Hepatocyte (in vitro differentiated cells): ENCODE results near the gene FBXL2. TPM values are rescaled to one million over a fixed set of nuclear protein-coding genes. Genes with fewer than 3 reads are reported as not detected.

Experiments used
- DNase-seq: peaks from one replicate; pipeline ENCODE4 v3.0.0-alpha.2; 2016; ENCODE audit warnings: low spot score
- H2AFZ ChIP-seq: fragments of 200-600 bp; sonication (generic); 2 replicates; pipeline ENCODE4 v1.6.0; 2016; ENCODE audit warnings: antibody characterized with exemption, mild to moderate bottlenecking
- H3K27ac ChIP-seq: fragments of 200-600 bp; sonication (generic); 2 replicates; pipeline ENCODE4 v1.5.1; 2016; ENCODE audit warnings: mild to moderate bottlenecking
- H3K27me3 ChIP-seq: fragments of 200-600 bp; sonication (generic); 2 replicates; pipeline ENCODE4 v1.6.1; 2016
- H3K36me3 ChIP-seq: fragments of 200-600 bp; sonication (generic); replicated peaks from 2 replicates; pipeline ENCODE4 v1.5.1; 2016; ENCODE audit warnings: low read depth; ENCODE audit not compliant: insufficient read depth
- H3K4me1 ChIP-seq: fragments of 200-600 bp; sonication (generic); 2 replicates; pipeline ENCODE4 v1.5.1; 2016; ENCODE audit warnings: mild to moderate bottlenecking, moderate library complexity; ENCODE audit not compliant: insufficient read depth
- H3K4me2 ChIP-seq: fragments of 200-600 bp; sonication (generic); 2 replicates; pipeline ENCODE4 v1.6.0; 2016
- H3K4me3 ChIP-seq: fragments of 200-600 bp; sonication (generic); 2 replicates; pipeline ENCODE4 v1.5.1; 2016; ENCODE audit warnings: mild to moderate bottlenecking
- H3K79me2 ChIP-seq: fragments of 200-600 bp; sonication (generic); 2 replicates; pipeline ENCODE4 v1.6.0; 2017; ENCODE audit warnings: mild to moderate bottlenecking
- H3K9me2 ChIP-seq: fragments of 200-600 bp; sonication (generic); replicated peaks from 2 replicates; pipeline ENCODE4 v1.6.0; 2017; ENCODE audit warnings: mild to moderate bottlenecking; ENCODE audit not compliant: insufficient read depth
- H3K9me3 ChIP-seq: fragments of 200-600 bp; sonication (generic); 2 replicates; pipeline ENCODE4 v1.5.1; 2016; ENCODE audit warnings: low read depth, mild to moderate bottlenecking
- H4K20me1 ChIP-seq: fragments of 200-600 bp; sonication (generic); 2 replicates; pipeline ENCODE4 v1.6.0; 2016; ENCODE audit warnings: mild to moderate bottlenecking; ENCODE audit not compliant: insufficient read depth, poor library complexity, severe bottlenecking
- EZH2 ChIP-seq: fragments of 200-600 bp; sonication (generic); IDR thresholded peaks from 2 replicates; pipeline ENCODE4 v1.6.1; 2016; ENCODE audit warnings: antibody characterized with exemption, mild to moderate bottlenecking, borderline replicate concordance
- EZH2phosphoT487 ChIP-seq: fragments of 200-600 bp; sonication (generic); IDR thresholded peaks from one replicate; pipeline ENCODE4 v1.6.1; 2018; ENCODE audit warnings: antibody characterized with exemption, mild to moderate bottlenecking, low read depth, moderate library complexity; ENCODE audit not compliant: unreplicated experiment, severe bottlenecking
- WGBS: methylation state at CpG from one replicate; pipeline ENCODE4 v1.1.6; 2016; ENCODE audit warnings: low lambda C conversion rate; ENCODE audit errors: missing lambda C conversion rate; 5-methylcytosine and 5-hydroxymethylcytosine counted together
- polyA plus RNA-seq: library from polyadenylated mRNA; unstranded; fragments of >200 nt; fragmentation: Nextera tagmentation; extraction: Ambion mirVana; gene quantifications from 2 replicates; pipeline ENCODE4 v1.2.1, GENCODE V29; 2016
- total RNA-seq: library from RNA; depleted of rRNA; stranded (reverse); fragments of >200 nt; gene quantifications from 2 replicates; pipeline ENCODE4 v1.2.3, GENCODE V29; 2014
- TF ChIP-seq, protein P1 (sequence below): fragments of 200-600 bp; sonication (generic); IDR thresholded peaks from 2 replicates; pipeline ENCODE4 v1.5.1; 2016; ENCODE audit warnings: antibody characterized with exemption, mild to moderate bottlenecking; ENCODE audit not compliant: poor library complexity

FBXL2 gene, protein sequence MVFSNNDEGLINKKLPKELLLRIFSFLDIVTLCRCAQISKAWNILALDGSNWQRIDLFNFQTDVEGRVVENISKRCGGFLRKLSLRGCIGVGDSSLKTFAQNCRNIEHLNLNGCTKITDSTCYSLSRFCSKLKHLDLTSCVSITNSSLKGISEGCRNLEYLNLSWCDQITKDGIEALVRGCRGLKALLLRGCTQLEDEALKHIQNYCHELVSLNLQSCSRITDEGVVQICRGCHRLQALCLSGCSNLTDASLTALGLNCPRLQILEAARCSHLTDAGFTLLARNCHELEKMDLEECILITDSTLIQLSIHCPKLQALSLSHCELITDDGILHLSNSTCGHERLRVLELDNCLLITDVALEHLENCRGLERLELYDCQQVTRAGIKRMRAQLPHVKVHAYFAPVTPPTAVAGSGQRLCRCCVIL
- total RNA-seq (11.7 and 15.6 TPM in 2 replicates), polyA plus RNA-seq (15.7 and 18.7 TPM in 2 replicates)

DNA sequence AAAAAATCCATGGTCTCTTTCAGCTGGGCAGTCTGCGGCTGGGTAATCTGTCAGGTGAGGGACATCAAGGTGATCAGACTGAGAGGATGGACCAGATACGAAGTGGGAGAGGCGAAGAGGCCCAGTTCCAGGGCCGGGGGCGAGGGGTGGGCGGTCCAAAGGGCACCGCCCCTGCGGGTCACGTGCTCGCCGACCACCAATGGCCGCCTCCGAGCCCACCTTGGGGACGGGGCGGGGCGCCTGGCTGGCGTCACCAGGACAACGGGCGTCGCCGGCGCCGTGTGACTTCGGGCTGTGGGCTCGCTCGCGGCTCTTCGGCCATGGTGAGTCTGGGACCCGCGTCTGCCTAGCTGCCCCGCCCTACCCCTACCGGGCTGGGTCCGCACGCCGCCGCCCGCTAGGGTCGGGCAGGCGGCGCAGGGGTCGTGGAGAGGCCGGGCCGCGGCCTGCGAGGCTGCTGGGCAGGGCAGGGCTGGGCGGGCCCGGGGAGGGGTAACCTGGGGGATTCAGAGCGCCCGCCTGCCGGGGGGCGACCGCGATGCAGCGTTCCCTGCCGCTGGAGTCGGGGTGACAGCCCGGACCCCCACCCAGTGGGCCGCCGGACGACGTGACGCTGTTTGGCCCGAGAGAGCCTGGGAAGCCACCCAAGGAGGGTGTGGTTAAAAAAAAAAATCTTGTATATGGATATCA lies at the start of gene FBXL2:
Gene FBXL2, plus strand, starts transcription at position 250 of the 690 bp plus-strand sequence. Its CDS starts 71 bp downstream, at position 321.
- Histone ChIP-seq H3K27me3 (no peaks in the 10 kb centered on the region), H2AFZ (peak within 1 kb of the TSS; percentile 60), H3K79me2 (peaks cover 26% of the 10 kb centered on the region), H3K27ac (peak within 1 kb of the TSS; percentile 67), H3K36me3 (no peaks in the 10 kb centered on the region), H3K9me2 (no peaks in the 10 kb centered on the region), H3K9me3 (no peaks in the 10 kb centered on the region), H4K20me1 (peaks cover 2% of the 10 kb centered on the region), H3K4me3 (peak within 1 kb of the TSS; percentile 85), H3K4me1 (peaks cover 6% of the 10 kb centered on the region), H3K4me2 (peak within 1 kb of the TSS; percentile 87)
- WGBS = 1% methylated on average over 34 of the region's 63 CpGs
- TF ChIP-seq EZH2 = no peak
- TF ChIP-seq, protein P1, sequence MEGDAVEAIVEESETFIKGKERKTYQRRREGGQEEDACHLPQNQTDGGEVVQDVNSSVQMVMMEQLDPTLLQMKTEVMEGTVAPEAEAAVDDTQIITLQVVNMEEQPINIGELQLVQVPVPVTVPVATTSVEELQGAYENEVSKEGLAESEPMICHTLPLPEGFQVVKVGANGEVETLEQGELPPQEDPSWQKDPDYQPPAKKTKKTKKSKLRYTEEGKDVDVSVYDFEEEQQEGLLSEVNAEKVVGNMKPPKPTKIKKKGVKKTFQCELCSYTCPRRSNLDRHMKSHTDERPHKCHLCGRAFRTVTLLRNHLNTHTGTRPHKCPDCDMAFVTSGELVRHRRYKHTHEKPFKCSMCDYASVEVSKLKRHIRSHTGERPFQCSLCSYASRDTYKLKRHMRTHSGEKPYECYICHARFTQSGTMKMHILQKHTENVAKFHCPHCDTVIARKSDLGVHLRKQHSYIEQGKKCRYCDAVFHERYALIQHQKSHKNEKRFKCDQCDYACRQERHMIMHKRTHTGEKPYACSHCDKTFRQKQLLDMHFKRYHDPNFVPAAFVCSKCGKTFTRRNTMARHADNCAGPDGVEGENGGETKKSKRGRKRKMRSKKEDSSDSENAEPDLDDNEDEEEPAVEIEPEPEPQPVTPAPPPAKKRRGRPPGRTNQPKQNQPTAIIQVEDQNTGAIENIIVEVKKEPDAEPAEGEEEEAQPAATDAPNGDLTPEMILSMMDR = no peak
- peak; percentile 94 for DNase-seq

DNA sequence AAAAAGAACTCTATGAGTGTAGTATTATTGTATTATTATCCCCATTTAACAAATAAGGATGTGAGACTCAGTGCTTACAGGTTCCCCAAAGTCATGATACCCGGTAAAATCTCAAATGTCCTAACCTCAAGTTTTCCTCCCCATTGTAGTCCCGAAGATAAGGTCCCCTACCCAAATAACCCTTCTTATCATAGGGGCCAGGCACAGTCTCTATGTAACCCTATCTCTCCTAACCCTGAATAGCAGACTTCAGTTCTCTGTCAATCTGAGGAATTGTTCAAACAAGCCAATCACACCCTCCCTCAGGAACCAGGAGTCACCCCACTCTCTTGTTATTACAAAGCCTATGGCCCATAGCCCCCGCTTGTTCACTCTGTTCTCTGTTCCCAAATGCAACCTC lies 48.2 kb upstream of the FBXL2 start:
- no peaks in the 10 kb centered on the region for H4K20me1 ChIP-seq
- no peak overlapping the region for H3K27ac ChIP-seq
- no peaks in the 10 kb centered on the region for H3K9me2 ChIP-seq
- no peaks in the 10 kb centered on the region for H3K4me1 ChIP-seq
- no peak overlapping the region for H3K4me3 ChIP-seq
- H3K27me3 ChIP-seq = no peaks in the 10 kb centered on the region
- TF ChIP-seq, protein P1 = no peak
- TF ChIP-seq EZH2phosphoT487 (no peak), EZH2 (no peak)
- 83% methylated on average over 3 of the region's 3 CpGs for WGBS
- no peak overlapping the region for H3K4me2 ChIP-seq
- H2AFZ ChIP-seq = no peak overlapping the region
- no peak for DNase-seq
- no peaks in the 10 kb centered on the region for H3K36me3 ChIP-seq
- no peaks in the 10 kb centered on the region for H3K79me2 ChIP-seq
- H3K9me3 ChIP-seq = no peaks in the 10 kb centered on the region

DNA sequence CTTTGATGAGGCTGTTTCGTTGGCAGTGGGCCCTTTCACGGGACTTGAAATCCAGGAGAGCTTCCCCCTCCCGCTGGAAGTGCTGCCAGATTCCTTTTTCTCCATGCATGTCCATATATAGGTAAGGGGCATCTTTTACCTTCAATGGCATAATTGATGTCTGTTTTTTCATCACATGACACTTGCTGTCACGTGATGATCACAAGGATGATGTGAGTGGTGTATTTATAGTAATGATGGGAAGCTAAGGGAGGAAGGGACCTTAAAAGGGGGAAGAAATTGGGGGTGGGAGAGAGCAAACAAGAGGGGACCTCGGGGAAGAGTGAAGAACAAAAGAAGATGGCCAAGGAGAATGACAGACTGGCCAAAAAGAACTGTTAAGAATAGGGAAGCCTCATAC lies 47.3 kb upstream of the FBXL2 start:
- H2AFZ ChIP-seq = no peak overlapping the region
- no peaks in the 10 kb centered on the region for H3K9me2 ChIP-seq
- no peak overlapping the region for H3K4me2 ChIP-seq
- 65% methylated on average over 5 of the region's 5 CpGs for WGBS
- TF ChIP-seq EZH2 (no peak), EZH2phosphoT487 (no peak)
- TF ChIP-seq, protein P1 = no peak
- no peaks in the 10 kb centered on the region for H4K20me1 ChIP-seq
- H3K4me3 ChIP-seq = no peak overlapping the region
- no peaks in the 10 kb centered on the region for H3K36me3 ChIP-seq
- H3K4me1 ChIP-seq = no peaks in the 10 kb centered on the region
- no peaks in the 10 kb centered on the region for H3K27me3 ChIP-seq
- H3K9me3 ChIP-seq = no peaks in the 10 kb centered on the region
- H3K79me2 ChIP-seq = no peaks in the 10 kb centered on the region
- no peak overlapping the region for H3K27ac ChIP-seq
- DNase-seq = no peak
